HCT116 (cell line): ENCODE measurements around the gene IMPA2.

ENCODE experiments used
- EZH2 ChIP-seq: fragments of 200-600 bp; sonication (generic); IDR thresholded peaks from 2 replicates; pipeline ENCODE4 v1.6.1; 2017; ENCODE audit warnings: antibody characterized with exemption, mixed run types
- EZH2phosphoT487 ChIP-seq: fragments of 200-600 bp; IDR thresholded peaks from 2 replicates; pipeline ENCODE4 v1.6.1; 2018; ENCODE audit warnings: antibody characterized with exemption, borderline replicate concordance
- POLR2AphosphoS5 ChIP-seq: IDR thresholded peaks from 2 replicates; pipeline ENCODE4 v1.6.1; 2011; ENCODE audit warnings: mild to moderate bottlenecking, low read depth, low read length, moderate library complexity

DNA sequence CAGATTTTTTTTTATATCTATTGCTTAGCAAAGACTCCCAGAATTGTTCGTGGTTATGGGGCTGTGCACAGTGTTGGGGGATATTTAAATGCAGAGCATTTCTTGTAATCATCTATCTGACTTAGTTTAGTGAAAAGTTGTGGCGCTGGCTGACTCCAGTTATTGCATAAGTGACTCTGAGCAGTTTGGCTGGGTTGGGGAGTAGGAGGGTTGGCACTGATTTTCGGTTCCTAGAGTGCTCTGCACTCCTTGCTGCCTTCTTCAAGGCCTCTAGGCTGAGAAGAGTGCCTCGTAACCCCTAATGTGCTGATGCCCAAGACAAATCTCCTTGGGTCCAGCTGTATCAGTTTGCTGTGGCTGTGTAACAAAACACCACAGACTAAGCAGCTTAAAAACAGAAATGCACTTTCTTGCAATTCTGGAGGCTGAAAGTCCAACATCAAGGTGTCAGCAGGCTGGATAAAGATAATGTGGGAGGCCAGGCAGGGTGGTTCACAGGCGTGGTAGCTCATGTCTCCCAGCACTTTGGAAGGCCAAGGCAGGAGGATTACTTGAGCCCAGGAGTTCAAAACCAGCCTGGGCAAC lies 6.5 kb upstream of the IMPA2 start:
- TF ChIP-seq POLR2AphosphoS5 (no peak), EZH2 (no peak), EZH2phosphoT487 (no peak)
